Measurements from ENCODE around the gene ZC3H13. TPM values are rescaled to one million over a fixed set of nuclear protein-coding genes. Genes with fewer than 3 reads are reported as not detected.

Gene ZC3H13
- total RNA-seq, 4 donors from 2014 or later, result 26.9 to 41.4 (median 36.0) TPM

DNA sequence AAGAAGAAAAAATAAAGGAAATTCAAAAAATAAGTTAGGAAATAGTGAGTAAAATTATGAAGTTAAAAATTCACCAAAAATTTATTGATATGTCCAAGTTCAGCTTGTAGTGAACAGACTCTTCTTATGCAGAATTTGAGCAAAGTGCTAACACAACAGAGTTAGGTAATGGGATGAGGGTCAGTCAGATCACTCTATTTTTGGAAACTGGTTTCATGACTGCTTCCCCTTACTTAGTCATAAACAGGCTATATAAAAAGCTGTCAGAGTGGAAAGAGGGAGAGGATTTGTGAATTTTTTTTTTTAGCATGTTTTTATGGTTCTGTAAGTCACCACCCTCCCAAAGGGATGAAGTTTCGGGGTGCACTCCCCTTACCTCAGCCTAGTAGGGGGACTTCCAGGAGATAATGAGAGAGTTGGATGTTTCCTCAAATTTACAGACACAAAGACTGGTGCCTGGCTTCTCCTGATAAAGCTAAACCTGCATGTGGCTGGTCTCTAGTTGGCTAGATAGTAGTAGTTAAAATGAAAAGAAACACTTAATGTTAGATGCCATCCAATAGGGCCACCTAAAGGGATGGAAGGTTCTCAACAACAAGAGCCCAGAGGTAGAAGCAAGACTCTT lies 47.8 kb upstream of the ZC3H13 start:
- intact Hi-C loops (cut with DNase I), result no loop called here
- no peaks in the 10 kb centered on the region for H3K9me3 ChIP-seq
- H3K36me3 ChIP-seq, result no peaks in the 10 kb centered on the region
- H3K4me3 ChIP-seq (replicated peaks in 1 of 3), result no peak overlapping the region
- H3K27me3 ChIP-seq, result no peaks in the 10 kb centered on the region
- TF ChIP-seq POLR2A (IDR thresholded peaks at IDR 0.05), result no peak
- TF ChIP-seq CTCF (IDR thresholded peaks at IDR 0.05), result no peak
- no peak for DNase-seq
- H3K27ac ChIP-seq, result no peak overlapping the region
- WGBS, 2 donors, result 82 to 91% methylated on average over 1 of the region's 1 CpG
- H3K4me1 ChIP-seq, result no peaks in the 10 kb centered on the region

- TF ChIP-seq CTCF (IDR thresholded peaks at IDR 0.05) (no peak), POLR2A (IDR thresholded peaks at IDR 0.05) (no peak)
- intact Hi-C loops (cut with DNase I), result no loop called here
- H3K27ac ChIP-seq, result no peak overlapping the region
- no peaks in the 10 kb centered on the region for H3K4me1 ChIP-seq
- no peaks in the 10 kb centered on the region for H3K27me3 ChIP-seq
- H3K36me3 ChIP-seq, result no peaks in the 10 kb centered on the region
- WGBS, 2 donors, result 92 to 93% methylated on average over 4 of the region's 4 CpGs
- no peaks in the 10 kb centered on the region for H3K9me3 ChIP-seq
- H3K4me3 ChIP-seq (replicated peaks in 1 of 3), result no peak overlapping the region
- no peak for DNase-seq
These were observed 45.1 kb upstream of the ZC3H13 start for GRCh38 chr13:46097663-46098062.

- 88 to 89% methylated on average over 3 of the region's 3 CpGs for WGBS, 2 donors
- Histone ChIP-seq H3K4me3 (replicated peaks in 1 of 3) (no peak overlapping the region), H3K36me3 (no peaks in the 10 kb centered on the region), H3K4me1 (no peaks in the 10 kb centered on the region), H3K27ac (no peak overlapping the region), H3K27me3 (no peaks in the 10 kb centered on the region), H3K9me3 (no peaks in the 10 kb centered on the region)
- TF ChIP-seq CTCF (IDR thresholded peaks at IDR 0.05), result no peak
- no peak for TF ChIP-seq POLR2A (IDR thresholded peaks at IDR 0.05)
- intact Hi-C loops (cut with DNase I), result no loop called here
- no peak for DNase-seq
These were observed 44.5 kb upstream of the ZC3H13 start for GRCh38 chr13:46097015-46097414.

- Histone ChIP-seq H3K27ac (no peak overlapping the region), H3K4me3 (replicated peaks in 1 of 3) (no peak overlapping the region), H3K36me3 (no peaks in the 10 kb centered on the region), H3K9me3 (no peaks in the 10 kb centered on the region), H3K4me1 (no peaks in the 10 kb centered on the region), H3K27me3 (no peaks in the 10 kb centered on the region)
- intact Hi-C loops (cut with DNase I), result no loop called here
- no peak for DNase-seq
- 88 to 93% methylated on average over 3 of the region's 3 CpGs for WGBS, 2 donors
- TF ChIP-seq POLR2A (IDR thresholded peaks at IDR 0.05) (no peak), CTCF (IDR thresholded peaks at IDR 0.05) (no peak)
These were observed 41.9 kb upstream of the ZC3H13 start for GRCh38 chr13:46094478-46094877.

GRCh38 chr13:46088821-46089562 lies 36.4 kb upstream of the ZC3H13 start:
- TF ChIP-seq POLR2A (IDR thresholded peaks at IDR 0.05) (no peak), CTCF (IDR thresholded peaks at IDR 0.05) (no peak)
- H3K9me3 ChIP-seq, result no peaks in the 10 kb centered on the region
- no peak for DNase-seq
- H3K27me3 ChIP-seq, result no peaks in the 10 kb centered on the region
- no peak overlapping the region for H3K27ac ChIP-seq
- no peak overlapping the region for H3K4me3 ChIP-seq (replicated peaks in 1 of 3)
- no peaks in the 10 kb centered on the region for H3K4me1 ChIP-seq
- no peaks in the 10 kb centered on the region for H3K36me3 ChIP-seq
- 74 to 81% methylated on average over 5 of the region's 5 CpGs for WGBS, 2 donors
- intact Hi-C loops (cut with DNase I), result no loop called here

Measured in thyroid gland (tissue), 4 donors.